HEK293 (cell line): ENCODE data around the gene YOD1.

Experiments
- AEBP2 ChIP-seq: fragments of 450-650 bp; formaldehyde crosslinking; IDR thresholded peaks from 2 replicates; pipeline ENCODE4 v1.5.1; 2016; ENCODE audit warnings: missing biosample characterization, missing genetic modification characterization, borderline replicate concordance
- BCL11A ChIP-seq: fragments of 450-650 bp; formaldehyde crosslinking; IDR thresholded peaks from 2 replicates; pipeline ENCODE4 v1.5.1; 2016; ENCODE audit warnings: low read depth, missing biosample characterization, missing genetic modification characterization
- ELK4 ChIP-seq: IDR thresholded peaks from 2 replicates; pipeline ENCODE4 v1.6.1; 2011; ENCODE audit warnings: mild to moderate bottlenecking, low read depth, low read length, borderline replicate concordance
- GLI4 ChIP-seq: fragments of 450-650 bp; formaldehyde crosslinking; IDR thresholded peaks from 2 replicates; pipeline ENCODE4 v1.5.1; 2016; ENCODE audit warnings: missing biosample characterization, missing genetic modification characterization
- KLF10 ChIP-seq: fragments of 450-650 bp; IDR thresholded peaks from 2 replicates; pipeline ENCODE4 v1.5.1; 2018; ENCODE audit warnings: missing biosample characterization, mild to moderate bottlenecking, missing genetic modification characterization
- PRDM2 ChIP-seq: fragments of 450-650 bp; formaldehyde crosslinking; IDR thresholded peaks from 2 replicates; pipeline ENCODE4 v1.5.1; 2016; ENCODE audit warnings: missing biosample characterization, missing genetic modification characterization, borderline replicate concordance
- RBAK ChIP-seq: fragments of 450-650 bp; formaldehyde crosslinking; IDR thresholded peaks from 2 replicates; pipeline ENCODE4 v1.5.1; 2016; ENCODE audit warnings: missing biosample characterization, missing genetic modification characterization
- SCRT2 ChIP-seq: fragments of 450-650 bp; formaldehyde crosslinking; IDR thresholded peaks from 2 replicates; pipeline ENCODE4 v1.5.1; 2016; ENCODE audit warnings: missing biosample characterization, missing genetic modification characterization
- SETDB1 ChIP-seq: IDR thresholded peaks from one replicate; pipeline ENCODE4 v1.6.1; 2017; ENCODE audit warnings: mild to moderate bottlenecking, low read length, moderate library complexity, mixed read lengths; ENCODE audit not compliant: insufficient read length
- SP2 ChIP-seq: fragments of 450-650 bp; formaldehyde crosslinking; IDR thresholded peaks from 2 replicates; pipeline ENCODE4 v1.5.1; 2016; ENCODE audit warnings: missing biosample characterization, missing genetic modification characterization
- SP7 ChIP-seq: fragments of 450-650 bp; formaldehyde crosslinking; IDR thresholded peaks from 2 replicates; pipeline ENCODE4 v1.5.1; 2016; ENCODE audit warnings: missing biosample characterization, missing genetic modification characterization
- TRIM28 ChIP-seq: IDR thresholded peaks from 2 replicates; pipeline ENCODE4 v1.6.1; 2011; ENCODE audit warnings: low read length, control low read depth, borderline replicate concordance
- ZNF19 ChIP-seq: fragments of 450-650 bp; formaldehyde crosslinking; IDR thresholded peaks from 2 replicates; pipeline ENCODE4; 2016; ENCODE audit warnings: missing biosample characterization, missing genetic modification characterization, low read depth
- ZNF248 ChIP-seq: fragments of 450-650 bp; formaldehyde crosslinking; IDR thresholded peaks from 2 replicates; pipeline ENCODE4 v1.5.1; 2017; ENCODE audit warnings: missing biosample characterization, missing genetic modification characterization
- ZNF311 ChIP-seq: fragments of 450-650 bp; formaldehyde crosslinking; IDR thresholded peaks from 2 replicates; pipeline ENCODE4 v1.5.1; 2017; ENCODE audit warnings: missing biosample characterization, missing genetic modification characterization, borderline replicate concordance
- ZNF530 ChIP-seq: fragments of 450-650 bp; formaldehyde crosslinking; IDR thresholded peaks from 2 replicates; pipeline ENCODE4 v1.5.1; 2016; ENCODE audit warnings: low read depth, missing biosample characterization, missing genetic modification characterization
- ZNF580 ChIP-seq: fragments of 450-650 bp; formaldehyde crosslinking; IDR thresholded peaks from 2 replicates; pipeline ENCODE4 v1.5.1; 2016; ENCODE audit warnings: missing biosample characterization, missing genetic modification characterization
- ZNF600 ChIP-seq: fragments of 450-650 bp; formaldehyde crosslinking; IDR thresholded peaks from 2 replicates; pipeline ENCODE4 v1.5.1; 2016; ENCODE audit warnings: missing biosample characterization, missing genetic modification characterization
- ZNF629 ChIP-seq: fragments of 450-650 bp; formaldehyde crosslinking; IDR thresholded peaks from 2 replicates; pipeline ENCODE4 v1.5.1; 2017; ENCODE audit warnings: missing biosample characterization, missing genetic modification characterization
- ZNF658 ChIP-seq: fragments of 450-650 bp; formaldehyde crosslinking; IDR thresholded peaks from 2 replicates; pipeline ENCODE4; 2016; ENCODE audit warnings: missing biosample characterization, missing genetic modification characterization
- ZNF664 ChIP-seq: fragments of 450-650 bp; formaldehyde crosslinking; IDR thresholded peaks from 2 replicates; pipeline ENCODE4 v1.5.1; 2016; ENCODE audit warnings: missing biosample characterization, missing genetic modification characterization
- ZNF704 ChIP-seq: fragments of 450-650 bp; formaldehyde crosslinking; IDR thresholded peaks from 2 replicates; pipeline ENCODE4 v1.5.1; 2016; ENCODE audit warnings: missing biosample characterization, missing genetic modification characterization
- TF ChIP-seq, protein P1 (sequence below): fragments of 450-650 bp; formaldehyde crosslinking; IDR thresholded peaks from 2 replicates; pipeline ENCODE4 v1.5.1; 2016; ENCODE audit warnings: missing biosample characterization, missing genetic modification characterization
- TF ChIP-seq, protein P2 (sequence below): fragments of 450-650 bp; formaldehyde crosslinking; IDR thresholded peaks from 2 replicates; pipeline ENCODE4 v1.5.1; 2017; ENCODE audit warnings: missing biosample characterization, missing genetic modification characterization

YOD1 gene

GRCh38 chr1:207050480-207051190, 373 bp downstream of the YOD1 start (continued):
- TF ChIP-seq ZNF629 (tag by site-specific recombination), result no peak
- no peak for TF ChIP-seq ELK4
- no peak for TF ChIP-seq ZNF664 (tag by site-specific recombination)
- TF ChIP-seq SP7 (tag by site-specific recombination), result peak; percentile 24; the same call in 1 of the 2 replicates
- TF ChIP-seq AEBP2 (tag by site-specific recombination), result no peak
- TF ChIP-seq ZNF248, result no peak
- TF ChIP-seq, protein P1, sequence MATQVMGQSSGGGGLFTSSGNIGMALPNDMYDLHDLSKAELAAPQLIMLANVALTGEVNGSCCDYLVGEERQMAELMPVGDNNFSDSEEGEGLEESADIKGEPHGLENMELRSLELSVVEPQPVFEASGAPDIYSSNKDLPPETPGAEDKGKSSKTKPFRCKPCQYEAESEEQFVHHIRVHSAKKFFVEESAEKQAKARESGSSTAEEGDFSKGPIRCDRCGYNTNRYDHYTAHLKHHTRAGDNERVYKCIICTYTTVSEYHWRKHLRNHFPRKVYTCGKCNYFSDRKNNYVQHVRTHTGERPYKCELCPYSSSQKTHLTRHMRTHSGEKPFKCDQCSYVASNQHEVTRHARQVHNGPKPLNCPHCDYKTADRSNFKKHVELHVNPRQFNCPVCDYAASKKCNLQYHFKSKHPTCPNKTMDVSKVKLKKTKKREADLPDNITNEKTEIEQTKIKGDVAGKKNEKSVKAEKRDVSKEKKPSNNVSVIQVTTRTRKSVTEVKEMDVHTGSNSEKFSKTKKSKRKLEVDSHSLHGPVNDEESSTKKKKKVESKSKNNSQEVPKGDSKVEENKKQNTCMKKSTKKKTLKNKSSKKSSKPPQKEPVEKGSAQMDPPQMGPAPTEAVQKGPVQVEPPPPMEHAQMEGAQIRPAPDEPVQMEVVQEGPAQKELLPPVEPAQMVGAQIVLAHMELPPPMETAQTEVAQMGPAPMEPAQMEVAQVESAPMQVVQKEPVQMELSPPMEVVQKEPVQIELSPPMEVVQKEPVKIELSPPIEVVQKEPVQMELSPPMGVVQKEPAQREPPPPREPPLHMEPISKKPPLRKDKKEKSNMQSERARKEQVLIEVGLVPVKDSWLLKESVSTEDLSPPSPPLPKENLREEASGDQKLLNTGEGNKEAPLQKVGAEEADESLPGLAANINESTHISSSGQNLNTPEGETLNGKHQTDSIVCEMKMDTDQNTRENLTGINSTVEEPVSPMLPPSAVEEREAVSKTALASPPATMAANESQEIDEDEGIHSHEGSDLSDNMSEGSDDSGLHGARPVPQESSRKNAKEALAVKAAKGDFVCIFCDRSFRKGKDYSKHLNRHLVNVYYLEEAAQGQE (tag by site-specific recombination), result no peak
- TF ChIP-seq ZNF19 (tag by site-specific recombination), result no peak
- TF ChIP-seq BCL11A (tag by site-specific recombination), result no peak
- TF ChIP-seq ZNF600, result no peak
- TF ChIP-seq, protein P2, sequence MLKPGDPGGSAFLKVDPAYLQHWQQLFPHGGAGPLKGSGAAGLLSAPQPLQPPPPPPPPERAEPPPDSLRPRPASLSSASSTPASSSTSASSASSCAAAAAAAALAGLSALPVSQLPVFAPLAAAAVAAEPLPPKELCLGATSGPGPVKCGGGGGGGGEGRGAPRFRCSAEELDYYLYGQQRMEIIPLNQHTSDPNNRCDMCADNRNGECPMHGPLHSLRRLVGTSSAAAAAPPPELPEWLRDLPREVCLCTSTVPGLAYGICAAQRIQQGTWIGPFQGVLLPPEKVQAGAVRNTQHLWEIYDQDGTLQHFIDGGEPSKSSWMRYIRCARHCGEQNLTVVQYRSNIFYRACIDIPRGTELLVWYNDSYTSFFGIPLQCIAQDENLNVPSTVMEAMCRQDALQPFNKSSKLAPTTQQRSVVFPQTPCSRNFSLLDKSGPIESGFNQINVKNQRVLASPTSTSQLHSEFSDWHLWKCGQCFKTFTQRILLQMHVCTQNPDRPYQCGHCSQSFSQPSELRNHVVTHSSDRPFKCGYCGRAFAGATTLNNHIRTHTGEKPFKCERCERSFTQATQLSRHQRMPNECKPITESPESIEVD (tag by site-specific recombination), result no peak
- TF ChIP-seq SETDB1, result no peak
- TF ChIP-seq GLI4 (tag by site-specific recombination), result no peak
- peak; percentile 22; the same call in 1 of the 2 replicates for TF ChIP-seq SP2 (tag by site-specific recombination)
- TF ChIP-seq ZNF311, result no peak
- TF ChIP-seq RBAK (tag by site-specific recombination), result no peak
- no peak for TF ChIP-seq TRIM28
- TF ChIP-seq ZNF658 (tag by site-specific recombination), result no peak
- TF ChIP-seq PRDM2 (tag by site-specific recombination), result no peak
- TF ChIP-seq SCRT2 (tag by site-specific recombination), result peak; percentile 66; the same call in 1 of the 2 replicates
- peak; percentile 43; the same call in 1 of the 2 replicates for TF ChIP-seq ZNF580 (tag by site-specific recombination)
- no peak for TF ChIP-seq ZNF704 (tag by site-specific recombination)
- TF ChIP-seq KLF10, result no peak
- no peak for TF ChIP-seq ZNF530 (tag by site-specific recombination)
